ENCODE measurements around the gene FOXJ1.
"Not testable (repeated sequence)": the region's sequence is repeated elsewhere in the genome, so short reads cannot be mapped to it uniquely, and the experiment has no call there.

The FOXJ1 gene

GRCh38 chr17:76141212-76142038 is at the start of gene FOXJ1:
TSS of gene FOXJ1 (minus strand) at chr17:76141245. CDS start at chr17:76140395, 850 bp downstream.
- peak; percentile 88 to 90 for DNase-seq

GRCh38 chr17:76189741-76190140 is 48.7 kb upstream of the FOXJ1 start:
- no peak for DNase-seq

GRCh38 chr17:76189247-76189646 is 48.2 kb upstream of the FOXJ1 start:
- DNase-seq: no peak

- DNase-seq: no peak
Observed at GRCh38 chr17:76188213-76189016, 47.4 kb upstream of the FOXJ1 start.

- DNase-seq: not testable (repeated sequence)
Observed at GRCh38 chr17:76186774-76187173, 45.7 kb upstream of the FOXJ1 start.

GRCh38 chr17:76184290-76184689 is 43.2 kb upstream of the FOXJ1 start:
- DNase-seq: no peak

- DNase-seq: peak; percentile 94 to 95
Observed at GRCh38 chr17:76182016-76182764, 41.1 kb upstream of the FOXJ1 start.

- peak; percentile 71 to 76 for DNase-seq
Observed at GRCh38 chr17:76179496-76180467, 38.7 kb upstream of the FOXJ1 start.

- no peak for DNase-seq
Observed at GRCh38 chr17:76178124-76178523, 37.1 kb upstream of the FOXJ1 start.

- no peak for DNase-seq
Observed at GRCh38 chr17:76176701-76177574, 35.9 kb upstream of the FOXJ1 start.

GRCh38 chr17:76174037-76174436 is 33.0 kb upstream of the FOXJ1 start:
- no peak for DNase-seq

GRCh38 chr17:76173474-76173873 is 32.4 kb upstream of the FOXJ1 start:
- DNase-seq: no peak

- no peak for DNase-seq
Observed at GRCh38 chr17:76171706-76172105, 30.7 kb upstream of the FOXJ1 start.

- DNase-seq: no peak
Observed at GRCh38 chr17:76170114-76170513, 29.1 kb upstream of the FOXJ1 start.

- no peak for DNase-seq
Observed at GRCh38 chr17:76166906-76167305, 25.9 kb upstream of the FOXJ1 start.

GRCh38 chr17:76166168-76166567 is 25.1 kb upstream of the FOXJ1 start:
- DNase-seq: no peak

- DNase-seq: no peak
Observed at GRCh38 chr17:76164331-76164730, 23.3 kb upstream of the FOXJ1 start.

- no peak for DNase-seq
Observed at GRCh38 chr17:76163919-76164318, 22.9 kb upstream of the FOXJ1 start.

GRCh38 chr17:76161619-76162266 is 20.7 kb upstream of the FOXJ1 start:
- DNase-seq: no peak

- DNase-seq: no peak
Observed at GRCh38 chr17:76160896-76161528, 20.0 kb upstream of the FOXJ1 start.
